ENCODE measurements around the gene LRGUK.

The LRGUK gene

GRCh38 chr7:134085311-134085710 lies 41.8 kb upstream of the LRGUK start:
- Histone ChIP-seq H3K27me3 (no peaks in the 10 kb centered on the region), H3K9me3 (peaks cover 9% of the 10 kb centered on the region), H3K36me3 (no peaks in the 10 kb centered on the region), H3K4me3 (ENCODE audit: low read depth, low read length) (no peak overlapping the region), H3K4me1 (peaks cover 10% of the 10 kb centered on the region; the same call in 1 of the 2 replicates)
- no peak for TF ChIP-seq CTCF (IDR thresholded peaks at IDR 0.05; ENCODE audit: low read depth, low read length)
- no peak for DNase-seq

GRCh38 chr7:134086998-134087735 lies 40.0 kb upstream of the LRGUK start:
- Histone ChIP-seq H3K9me3 (peaks cover 9% of the 10 kb centered on the region), H3K36me3 (no peaks in the 10 kb centered on the region), H3K27me3 (no peaks in the 10 kb centered on the region), H3K4me1 (peaks cover 10% of the 10 kb centered on the region; the same call in 1 of the 2 replicates), H3K4me3 (ENCODE audit: low read depth, low read length) (no peak overlapping the region)
- TF ChIP-seq CTCF (IDR thresholded peaks at IDR 0.05; ENCODE audit: low read depth, low read length): no peak
- DNase-seq: no peak

GRCh38 chr7:134088199-134088598 lies 38.9 kb upstream of the LRGUK start:
- H3K36me3 ChIP-seq: no peaks in the 10 kb centered on the region
- TF ChIP-seq CTCF (IDR thresholded peaks at IDR 0.05; ENCODE audit: low read depth, low read length): no peak
- no peaks in the 10 kb centered on the region for H3K27me3 ChIP-seq
- no peak overlapping the region for H3K4me3 ChIP-seq (ENCODE audit: low read depth, low read length)
- no peak for DNase-seq
- H3K4me1 ChIP-seq: peaks cover 10% of the 10 kb centered on the region; the same call in 1 of the 2 replicates
- H3K9me3 ChIP-seq: peaks cover 9% of the 10 kb centered on the region

- Histone ChIP-seq H3K27me3 (no peaks in the 10 kb centered on the region), H3K36me3 (no peaks in the 10 kb centered on the region), H3K9me3 (peaks cover 9% of the 10 kb centered on the region)
Observed at GRCh38 chr7:134089446-134089845, 37.7 kb upstream of the LRGUK start.

GRCh38 chr7:134098072-134098471 lies 29.1 kb upstream of the LRGUK start:
- DNase-seq: no peak
- TF ChIP-seq CTCF (IDR thresholded peaks at IDR 0.05; ENCODE audit: low read depth, low read length): no peak
- no peaks in the 10 kb centered on the region; the same call in 1 of the 2 replicates for H3K9me3 ChIP-seq
- no peaks in the 10 kb centered on the region for H3K4me1 ChIP-seq
- no peaks in the 10 kb centered on the region for H3K36me3 ChIP-seq
- no peaks in the 10 kb centered on the region for H3K27me3 ChIP-seq
- no peak overlapping the region for H3K4me3 ChIP-seq (ENCODE audit: low read depth, low read length)

More at GRCh38 chr7:134089446-134089845, 37.7 kb upstream of the LRGUK start:
- TF ChIP-seq CTCF (IDR thresholded peaks at IDR 0.05; ENCODE audit: low read depth, low read length): no peak
- H3K4me1 ChIP-seq: no peaks in the 10 kb centered on the region
- H3K4me3 ChIP-seq (ENCODE audit: low read depth, low read length): no peak overlapping the region
- no peak for DNase-seq

- Histone ChIP-seq H3K27me3 (no peaks in the 10 kb centered on the region), H3K36me3 (no peaks in the 10 kb centered on the region), H3K4me1 (no peaks in the 10 kb centered on the region), H3K9me3 (no peaks in the 10 kb centered on the region), H3K4me3 (ENCODE audit: low read depth, low read length) (no peak overlapping the region)
- peak; percentile 16 for DNase-seq
- TF ChIP-seq CTCF (IDR thresholded peaks at IDR 0.05; ENCODE audit: low read depth, low read length): no peak
Observed at GRCh38 chr7:134101716-134102115, 25.4 kb upstream of the LRGUK start.
